SW480 (cell line): Measurements from ENCODE around the gene ERI3.

ENCODE experiments used
- DNase-seq: peaks from one replicate; pipeline ENCODE4 v3.0.0-alpha.2; 2016; ENCODE audit warnings: low spot score

The ERI3 gene

DNA sequence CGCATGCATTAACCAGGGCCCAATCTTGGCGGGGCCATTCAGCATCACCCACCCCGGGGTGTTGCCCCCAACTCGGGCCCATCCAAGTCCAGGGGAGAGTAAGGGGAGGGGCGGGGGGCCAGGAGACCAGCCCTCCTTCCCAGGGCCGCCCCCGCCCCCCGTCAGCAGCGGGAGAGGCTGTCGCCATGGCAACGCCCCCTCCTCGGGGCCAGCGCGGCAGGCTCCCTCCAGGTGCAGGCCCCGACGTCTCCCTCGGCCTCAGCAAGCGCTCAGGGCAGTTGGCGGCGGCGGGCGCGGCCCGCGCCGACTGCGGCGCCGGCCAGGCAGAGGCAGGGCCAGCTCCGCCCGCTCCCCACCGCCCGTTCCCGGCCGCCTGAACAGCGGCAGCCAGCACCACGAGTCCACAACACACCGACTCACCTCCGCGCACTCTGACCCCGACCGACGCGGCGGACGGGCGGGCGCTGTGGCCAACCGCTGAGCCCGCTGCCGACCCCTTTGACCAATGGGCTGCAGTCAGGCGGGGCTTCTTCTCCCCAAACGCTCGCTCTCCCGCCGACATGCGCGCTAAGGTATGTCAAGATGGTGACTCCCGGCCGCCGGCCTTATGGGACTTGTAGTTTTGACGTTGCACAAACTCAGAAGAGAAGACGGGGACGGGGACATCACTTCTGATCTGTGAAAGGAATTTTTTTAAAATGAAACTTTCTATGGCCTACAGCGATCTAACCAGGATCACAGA, at the start of gene ERI3:
TSS of gene ERI3 (minus strand) at position 418 of the 742 bp plus-strand sequence. CDS start at position 187, 231 bp downstream.
- DNase-seq: peak; percentile 95

GRCh38 chr1:44401256-44402228, 46.5 kb upstream of the ERI3 start:
- DNase-seq: no peak

DNA sequence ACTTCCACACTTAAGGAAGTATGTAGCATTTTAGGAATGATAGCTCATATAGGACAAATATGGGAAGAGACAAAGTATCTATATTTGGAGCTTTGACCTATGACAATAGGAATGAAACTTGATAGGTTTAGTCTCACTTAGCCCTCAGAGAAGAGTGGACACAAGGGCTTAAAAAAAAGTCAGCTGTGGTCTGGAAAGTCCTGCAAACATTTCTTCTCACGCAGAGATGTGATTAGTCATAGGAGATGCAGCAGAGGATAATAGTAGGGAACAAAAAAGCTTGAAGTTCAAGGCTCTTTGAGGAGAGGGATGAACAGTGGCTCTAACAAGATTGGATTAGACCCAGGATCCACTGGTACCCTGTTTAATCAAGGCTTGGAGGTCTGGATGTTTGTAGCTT, 35.2 kb upstream of the ERI3 start:
- peak; percentile 23 for DNase-seq

DNA sequence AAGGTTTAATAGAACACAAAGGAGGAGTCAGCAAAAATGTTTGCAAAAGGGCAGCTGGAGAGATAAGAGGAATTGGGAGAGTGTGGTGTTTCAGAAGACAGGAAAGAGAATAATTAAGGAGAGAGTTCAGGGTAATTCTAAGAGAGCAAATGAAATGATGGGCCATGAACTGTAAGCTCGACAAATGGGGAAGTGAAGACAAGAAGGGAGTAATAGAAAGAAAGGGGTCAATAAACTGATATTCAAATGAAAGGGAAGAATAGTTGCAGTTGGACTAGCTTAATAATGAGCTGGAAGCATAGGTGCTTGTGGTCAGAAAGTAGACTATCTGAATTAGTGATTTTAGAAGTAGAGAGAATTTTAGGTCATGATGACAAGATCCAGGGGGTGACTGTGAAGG, 34.4 kb upstream of the ERI3 start:
- DNase-seq: no peak

GRCh38 chr1:44388551-44388950, 33.5 kb upstream of the ERI3 start:
- DNase-seq: no peak

DNA sequence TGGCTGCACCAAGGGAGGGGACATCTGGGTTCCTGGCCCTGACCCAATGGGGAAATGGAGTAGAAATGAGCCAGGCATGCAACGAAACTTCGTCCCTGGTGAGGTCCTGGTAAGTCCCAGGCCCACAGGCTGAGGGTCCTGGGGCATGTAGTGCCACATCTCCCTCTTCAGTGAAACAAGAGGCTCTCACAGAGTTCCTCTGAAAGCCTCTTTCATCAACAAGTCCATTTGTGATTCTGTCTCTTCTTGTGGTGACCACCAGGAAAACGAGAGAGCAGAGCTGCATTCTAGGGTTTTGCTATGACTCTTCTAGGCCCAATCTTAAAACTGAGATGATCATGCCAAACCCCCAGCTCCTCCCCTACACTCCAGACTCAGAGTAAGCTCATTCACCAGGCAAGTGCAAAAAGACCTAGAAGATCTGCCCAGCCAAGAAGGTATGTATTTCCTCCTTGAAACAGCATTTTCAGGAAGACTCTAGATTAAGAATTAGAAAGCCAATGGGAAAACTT, 25.7 kb upstream of the ERI3 start:
- DNase-seq: no peak

DNA sequence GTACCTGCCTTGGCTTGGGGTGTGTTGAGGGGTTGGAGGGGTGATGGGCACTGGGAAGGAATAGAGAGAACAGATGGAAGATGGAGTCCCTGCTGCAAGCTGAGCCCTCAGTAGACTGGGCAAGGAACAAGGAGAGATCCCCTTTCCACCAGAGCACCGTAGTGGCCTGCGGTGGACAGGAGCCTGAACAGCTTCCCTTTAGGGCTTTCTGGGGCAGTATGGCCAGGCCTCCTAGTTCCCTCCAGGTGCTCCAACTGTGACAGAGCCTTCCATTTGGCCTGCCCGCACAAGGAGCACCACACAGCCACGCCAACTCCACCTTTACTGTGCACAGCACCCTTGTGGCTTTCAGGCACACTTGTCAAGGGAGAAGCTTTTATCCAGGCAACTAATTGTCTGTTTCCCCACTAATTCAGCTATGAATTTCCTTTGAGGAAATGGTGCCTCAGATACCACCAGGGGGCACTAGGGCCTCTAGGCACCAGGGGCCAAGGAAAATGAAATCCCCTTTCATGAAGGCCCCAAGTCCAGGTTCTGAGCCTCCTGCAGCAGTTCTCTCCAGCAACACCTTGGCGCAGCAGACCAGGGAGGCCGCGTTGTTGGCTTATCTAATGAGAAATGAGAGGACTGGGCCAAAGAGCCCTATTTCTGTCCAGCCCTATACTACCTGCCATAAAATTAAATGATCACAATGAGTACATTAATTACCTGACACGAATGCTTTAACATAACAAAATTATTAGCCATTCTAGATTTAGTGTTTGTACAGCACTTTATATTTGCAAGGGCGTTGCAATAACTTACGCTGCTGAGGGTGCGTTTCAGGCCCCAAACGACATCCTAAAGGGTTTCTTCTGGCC, 23.1 kb upstream of the ERI3 start:
- DNase-seq: peak; percentile 52

GRCh38 chr1:44375547-44375946, 20.5 kb upstream of the ERI3 start:
- DNase-seq: no peak

DNA sequence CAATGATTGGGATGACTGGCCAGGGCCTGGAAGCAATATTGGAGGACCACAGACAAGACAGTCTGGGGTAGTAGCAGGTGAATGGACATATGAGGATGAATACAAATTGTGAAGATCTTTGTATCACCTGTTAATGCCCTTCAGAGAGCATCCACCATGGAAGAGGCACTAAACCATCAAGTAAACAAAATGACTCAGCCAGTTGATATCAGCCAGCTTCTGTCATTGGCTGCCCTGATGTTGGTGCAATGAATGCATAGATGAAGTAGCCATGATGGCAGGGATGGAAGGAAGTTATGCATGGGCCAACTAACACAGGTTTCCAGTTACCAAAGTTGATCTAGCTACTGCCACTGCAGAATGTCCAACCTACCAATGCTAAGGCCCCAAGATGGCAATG, 16.1 kb upstream of the ERI3 start:
- no peak for DNase-seq

DNA sequence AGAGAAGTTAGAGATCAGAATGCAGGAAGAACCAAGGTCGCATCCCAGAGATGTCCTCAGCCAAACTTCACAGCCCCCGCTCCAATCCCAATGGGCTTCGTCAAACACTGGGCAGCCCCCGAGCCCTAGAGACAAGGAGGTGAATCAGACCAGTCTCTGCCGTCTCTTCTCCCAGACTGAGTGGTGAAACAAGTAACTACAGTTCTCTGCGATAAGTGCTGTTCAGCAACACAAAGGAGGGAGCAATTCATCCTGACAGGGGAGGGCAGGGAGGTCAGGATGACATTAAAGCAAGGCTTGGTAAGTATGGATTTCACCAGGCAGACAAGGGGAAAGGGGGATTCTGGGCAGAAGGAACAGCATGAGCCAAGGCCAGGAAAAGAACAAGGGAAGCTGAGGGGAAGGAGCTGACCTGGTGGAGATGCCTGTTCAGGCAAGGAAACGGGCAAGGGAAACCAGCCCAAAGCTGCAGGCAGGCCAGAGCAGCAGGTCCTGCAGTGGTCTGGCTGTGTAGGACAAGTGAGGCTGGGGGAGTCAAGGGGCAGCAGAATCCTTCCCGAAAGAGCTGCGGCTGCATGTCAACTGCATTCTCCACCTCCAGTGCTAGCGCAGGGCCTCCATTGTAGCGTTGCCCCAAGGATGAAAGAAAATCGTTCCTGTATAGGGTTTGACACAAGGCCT, 13.6 kb upstream of the ERI3 start:
- DNase-seq: no peak

- no peak for DNase-seq
These were observed 12.9 kb upstream of the ERI3 start for GRCh38 chr1:44367944-44368343.

GRCh38 chr1:44366371-44366975, 11.4 kb upstream of the ERI3 start:
- DNase-seq: no peak

GRCh38 chr1:44361478-44361877, 6.4 kb upstream of the ERI3 start:
- DNase-seq: no peak

DNA sequence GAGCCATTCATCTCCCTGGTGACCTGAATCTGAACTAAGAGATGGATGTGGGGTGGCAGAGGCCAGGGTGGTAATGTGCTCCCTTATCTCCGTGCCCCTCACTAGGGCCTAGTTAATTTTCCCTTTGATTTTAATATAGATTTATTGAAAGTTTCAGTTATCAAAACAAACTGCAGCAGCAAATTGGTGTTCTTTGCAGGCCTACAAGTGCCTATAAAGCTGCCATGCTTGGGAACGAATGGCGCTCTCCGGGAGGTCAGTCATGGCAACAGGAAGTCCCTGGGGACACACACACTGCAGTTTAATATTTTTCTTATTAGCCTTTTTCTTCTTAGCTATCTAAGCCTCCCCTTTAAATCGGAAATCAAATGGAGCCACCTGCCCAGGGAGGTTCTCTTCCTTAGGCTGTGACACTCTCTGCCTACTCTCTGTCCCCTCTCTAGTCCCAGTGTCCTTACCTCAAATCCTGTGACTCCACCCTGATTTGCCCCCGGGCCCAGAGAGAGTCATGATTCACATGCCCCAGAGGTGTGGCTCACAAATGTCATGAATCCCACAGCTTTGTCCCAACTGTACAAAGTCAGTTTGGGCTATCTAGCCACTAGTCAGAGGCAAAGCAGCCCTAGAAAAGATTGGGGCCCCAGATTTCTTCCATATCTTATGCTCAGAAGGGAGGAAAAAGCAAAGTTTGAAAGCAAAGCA, 4.3 kb upstream of the ERI3 start:
- no peak for DNase-seq

- no peak for DNase-seq
These were observed 2.7 kb upstream of the ERI3 start for GRCh38 chr1:44357710-44358109.

DNA sequence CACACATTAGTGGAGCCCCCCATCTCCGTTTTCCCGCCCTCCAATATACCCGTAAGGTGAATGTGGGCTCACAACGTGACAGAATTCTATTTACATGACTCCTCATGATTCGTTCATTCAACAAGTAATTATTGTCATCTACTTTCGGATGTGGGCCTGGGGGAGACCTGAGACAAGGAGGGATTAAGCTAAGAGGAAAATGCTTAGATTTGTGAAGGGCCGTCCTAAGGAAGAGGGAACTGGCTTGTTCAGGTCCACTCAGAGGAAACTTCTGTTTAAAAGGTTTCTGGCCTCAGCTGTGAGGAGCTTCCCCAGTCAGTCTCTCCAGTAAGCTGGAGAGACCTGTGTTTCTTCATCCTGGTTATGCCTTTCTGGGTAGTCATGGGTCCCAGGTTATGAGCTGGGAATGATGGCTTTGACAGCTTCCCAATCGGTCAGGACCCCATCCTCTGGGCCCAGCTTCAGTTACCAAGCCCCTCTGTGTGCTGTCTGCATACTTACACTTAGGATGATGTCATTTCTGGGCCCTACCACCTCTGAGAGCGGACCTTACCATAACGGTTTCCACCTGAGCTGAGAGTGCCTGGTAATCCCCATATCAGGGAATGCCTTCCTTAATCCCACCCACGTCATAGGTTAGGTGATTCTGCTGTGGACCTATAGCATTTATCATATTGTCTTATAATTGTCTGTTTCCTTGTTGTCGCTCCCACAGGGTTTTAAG, 687 bp upstream of the ERI3 start:
- no peak for DNase-seq

- no peak for DNase-seq
These were observed 703 bp downstream of the ERI3 start for GRCh38 chr1:44354268-44354839.

DNA sequence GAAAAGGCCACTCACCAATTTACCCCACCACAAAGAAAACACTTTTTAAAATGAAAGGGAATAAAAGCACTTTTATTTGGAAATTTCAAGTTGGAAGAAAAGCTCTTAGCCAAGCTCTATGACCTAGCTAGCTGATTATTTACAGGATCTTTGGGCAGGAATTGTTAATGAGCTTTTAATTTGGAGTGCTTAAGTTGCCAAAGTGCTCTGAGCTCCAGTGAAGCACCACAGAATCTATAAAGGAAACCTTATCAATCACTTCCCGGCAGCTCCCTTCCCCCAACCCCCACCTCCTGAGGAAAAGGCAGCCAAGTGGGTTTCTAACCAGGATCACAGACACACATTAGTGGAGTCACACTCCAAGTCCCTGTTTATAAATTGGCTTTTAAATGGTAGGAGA, 1.5 kb downstream of the ERI3 start:
- no peak for DNase-seq

GRCh38 chr1:44351289-44351688, 3.8 kb downstream of the ERI3 start:
- no peak for DNase-seq
